Fibroblast of skin of abdomen (primary cell): Measurements from ENCODE around the gene ATP6AP2. TPM values are rescaled to one million over a fixed set of nuclear protein-coding genes. Genes with fewer than 3 reads are reported as not detected.
"Not testable (repeated sequence)": the region's sequence is repeated elsewhere in the genome, so short reads cannot be mapped to it uniquely, and the experiment has no call there.

Source experiments
- DNase-seq: peaks from one replicate; pipeline ENCODE4 v3.0.0-alpha.2; 2013
- polyA plus RNA-seq, 2 experiments: library from polyadenylated mRNA; unstranded; fragments of 120-200 nt; gene quantifications; one replicate each; pipeline ENCODE4 v1.2.1, GENCODE V29; 2013; ENCODE audit not compliant: insufficient read length in 2 of 2

Gene ATP6AP2
- 166 TPM for polyA plus RNA-seq (2013, experiment 1 of 2; ENCODE audit: insufficient read length)
- polyA plus RNA-seq (2013, experiment 2 of 2; ENCODE audit: insufficient read length), result 159 TPM

- DNase-seq, result peak; percentile 90
Measured at GRCh38 chrX:40580537-40581335, at the start of gene ATP6AP2. ATP6AP2 (plus strand) TSS chrX:40580970; CDS start chrX:40581066, 96 bp downstream.

DNA sequence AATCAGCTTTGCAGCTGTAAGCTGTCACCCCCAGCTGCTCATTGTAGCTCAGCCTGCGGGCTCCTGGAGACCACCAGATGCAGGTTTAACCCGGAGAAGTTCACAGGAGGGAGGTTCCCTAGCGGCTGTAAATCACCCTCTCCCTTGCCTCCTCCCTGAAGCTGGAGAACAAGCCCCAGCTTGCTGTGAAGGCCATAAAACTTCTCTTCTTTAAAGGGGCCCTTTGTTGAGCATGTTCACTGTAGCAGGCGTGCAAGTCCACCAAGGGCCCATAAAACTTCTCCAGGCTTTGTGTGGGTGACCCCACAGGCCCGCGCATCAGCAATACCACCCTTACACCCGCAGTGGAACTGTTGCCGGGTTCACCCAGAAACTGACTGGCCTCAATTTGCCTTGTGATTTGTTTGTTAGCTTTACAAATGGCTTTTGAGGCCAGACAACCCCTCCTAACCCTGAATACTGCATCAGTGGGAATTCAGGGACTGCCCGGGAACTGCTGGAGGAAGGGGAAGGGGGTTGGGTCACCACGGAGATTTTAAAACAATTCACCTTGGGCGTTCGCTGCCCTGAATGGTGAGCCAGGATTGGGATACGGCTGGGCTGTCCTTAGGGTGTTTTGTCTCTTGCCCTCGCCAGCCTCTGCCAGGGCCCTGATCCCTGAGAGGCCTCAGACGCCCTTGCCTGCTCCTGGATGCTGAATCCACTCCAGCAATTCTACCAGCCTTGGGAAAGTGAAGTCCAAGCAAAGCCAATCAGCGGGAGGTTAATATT lies 49.5 kb upstream of the ATP6AP2 start:
- no peak for DNase-seq

GRCh38 chrX:40537310-40537709 lies 43.5 kb upstream of the ATP6AP2 start:
- no peak for DNase-seq

GRCh38 chrX:40538406-40538805 lies 42.4 kb upstream of the ATP6AP2 start:
- no peak for DNase-seq

DNA sequence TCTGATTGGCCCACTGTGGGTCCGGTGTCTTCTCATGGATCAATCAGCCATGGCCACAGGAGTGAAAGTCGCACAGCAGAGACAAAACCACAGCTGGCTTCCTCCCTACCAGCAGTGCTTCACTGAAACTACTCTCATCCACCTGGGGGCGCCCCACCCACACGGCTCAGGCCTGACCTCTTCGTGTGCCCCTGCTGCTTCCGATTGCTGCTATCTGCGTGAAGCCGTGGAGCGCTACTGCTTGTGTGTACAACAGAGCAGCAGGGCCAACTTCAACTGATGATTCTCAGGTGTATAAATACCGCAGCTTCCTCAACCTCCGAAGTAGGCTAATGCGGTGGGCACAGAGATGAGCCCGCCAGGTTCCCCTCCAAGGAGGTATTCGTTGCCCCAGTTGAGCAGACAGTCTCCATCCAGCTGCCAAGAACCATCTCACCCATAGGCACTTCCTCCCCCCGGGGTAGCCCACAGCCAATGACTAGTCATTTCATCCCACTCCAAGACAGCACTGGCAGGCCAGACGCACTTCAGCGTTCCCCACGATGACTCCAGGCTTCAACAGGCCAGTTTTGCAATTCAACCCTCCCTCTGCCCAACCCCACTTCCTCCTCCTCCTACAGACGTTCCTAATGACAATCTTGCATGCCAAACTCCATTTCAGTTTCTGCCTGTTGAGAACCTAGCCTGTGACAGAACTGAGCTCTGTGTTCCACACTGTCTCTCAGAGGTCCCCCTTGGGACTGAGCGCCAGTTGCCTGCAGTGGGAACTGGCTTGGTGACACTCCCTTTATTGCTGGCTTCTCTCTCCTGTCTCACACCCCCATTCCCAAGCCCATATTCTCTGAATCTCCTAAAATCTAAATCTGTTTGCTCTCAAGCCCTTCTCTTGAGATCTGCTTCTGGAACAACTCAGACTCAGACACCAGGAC lies 41.3 kb upstream of the ATP6AP2 start:
- DNase-seq, result peak; percentile 73

- DNase-seq, result no peak
Measured at GRCh38 chrX:40542208-40542607, 38.6 kb upstream of the ATP6AP2 start.

DNA sequence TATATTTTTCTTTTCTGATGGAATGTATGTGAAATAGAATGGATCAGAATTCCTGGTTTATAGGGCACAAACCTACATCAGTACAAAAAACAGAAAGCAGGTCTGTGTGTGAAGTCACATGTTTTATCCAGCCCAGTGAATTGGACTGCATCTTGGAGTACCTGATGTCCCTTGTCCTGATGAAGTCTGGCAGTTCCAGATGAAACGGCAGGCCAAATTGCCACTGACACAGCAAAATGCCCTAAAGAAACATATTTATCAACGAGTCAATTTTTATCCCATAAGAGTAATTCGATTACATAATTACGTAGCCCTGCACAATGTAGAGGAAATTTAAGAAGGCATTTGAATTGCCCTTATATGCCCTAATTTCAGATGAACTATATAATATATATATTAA lies 37.8 kb upstream of the ATP6AP2 start:
- DNase-seq, result no peak

DNA sequence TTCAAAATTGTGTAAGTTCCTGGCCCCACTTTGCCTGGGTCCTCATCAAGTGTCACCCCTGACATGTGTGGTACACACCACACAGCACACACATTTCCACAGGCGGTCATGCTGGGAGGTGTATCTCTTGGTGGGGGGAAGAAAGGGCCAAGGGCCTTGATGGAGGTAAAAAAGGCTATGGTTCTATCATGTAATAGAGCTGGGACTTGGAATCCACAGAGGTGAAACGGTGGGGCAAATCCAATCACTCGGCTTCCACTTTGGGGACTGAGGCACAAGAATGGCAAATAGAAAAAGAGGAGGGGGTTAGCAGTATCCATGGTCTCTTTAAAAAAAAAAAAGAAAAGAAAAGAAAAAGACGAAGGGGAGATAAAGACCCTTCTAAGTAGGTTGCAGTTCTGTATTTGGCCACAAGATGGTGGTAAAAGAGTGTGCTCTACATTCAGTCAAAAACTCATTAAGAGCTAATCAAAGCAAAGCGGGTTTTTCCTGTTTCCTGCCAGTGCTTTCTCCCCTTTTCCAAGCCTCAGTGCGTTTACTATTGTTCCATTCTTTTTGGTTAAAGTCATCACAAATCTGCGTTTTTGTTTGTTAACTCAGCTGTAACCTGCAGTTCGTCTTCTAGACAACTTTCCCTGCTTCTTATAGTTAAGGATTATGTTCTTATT lies 37.0 kb upstream of the ATP6AP2 start:
- DNase-seq, result peak; percentile 57

DNA sequence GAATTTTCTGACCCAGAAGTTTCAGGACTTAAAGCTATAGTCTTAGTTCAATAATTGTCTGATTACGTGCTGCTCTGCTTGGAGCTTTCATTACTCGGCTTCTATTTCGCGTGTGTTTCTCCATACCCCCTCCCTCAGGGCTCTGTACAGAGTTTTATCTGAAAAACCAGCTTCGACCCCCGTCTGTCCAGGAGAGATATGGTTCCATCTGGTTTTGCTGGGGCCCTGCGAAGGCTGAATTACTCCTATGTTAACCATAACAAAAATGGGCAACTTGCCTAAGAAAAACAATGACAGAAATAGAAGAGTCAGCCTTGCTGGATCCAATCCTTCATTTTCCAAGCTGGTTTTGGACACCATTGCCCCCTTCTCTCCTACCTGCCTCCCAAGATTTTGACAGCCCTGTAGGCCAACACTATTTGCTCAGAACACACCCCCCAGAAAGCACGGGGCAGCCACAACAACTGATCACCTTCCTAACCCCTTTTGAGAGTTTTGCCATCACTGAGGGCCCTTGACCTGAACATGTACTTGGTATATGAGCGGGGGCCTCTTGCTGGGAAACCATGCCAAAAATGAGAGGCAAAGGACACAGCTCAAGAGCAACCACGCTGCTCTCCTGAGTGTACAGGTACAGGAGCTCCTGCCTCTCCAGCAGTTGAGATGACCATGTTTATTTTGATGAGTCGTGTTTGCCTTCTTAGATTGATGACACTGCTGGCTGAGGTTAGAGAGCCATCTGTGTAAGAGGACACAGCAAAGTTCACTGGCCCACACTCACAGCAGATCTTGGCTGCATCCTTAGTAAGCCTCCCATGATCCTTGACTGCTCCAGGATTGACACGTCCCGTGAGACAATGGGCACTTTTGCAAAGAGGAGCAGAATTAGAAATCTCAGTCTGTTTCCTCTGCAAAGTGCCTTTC lies 36.2 kb upstream of the ATP6AP2 start:
- DNase-seq, result no peak

DNA sequence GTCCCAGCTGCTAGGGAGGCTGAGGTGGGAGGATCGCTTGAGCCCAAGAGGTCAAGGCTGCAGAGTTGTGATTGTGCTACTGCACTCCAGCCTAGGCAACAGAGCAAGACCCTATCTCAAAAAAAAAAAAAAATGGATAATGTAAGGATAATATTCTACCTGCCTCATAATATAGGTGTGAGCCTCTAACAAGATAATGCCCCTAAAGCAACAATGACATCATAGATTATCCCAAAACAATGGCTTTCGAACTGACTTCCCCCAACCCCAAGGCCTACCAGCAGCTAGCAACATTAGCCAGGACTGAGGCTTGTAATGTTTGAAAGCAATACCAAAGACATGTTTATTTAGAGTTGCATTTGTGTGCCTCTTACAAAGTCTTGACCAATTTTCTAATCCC lies 33.9 kb upstream of the ATP6AP2 start:
- DNase-seq, result no peak

DNA sequence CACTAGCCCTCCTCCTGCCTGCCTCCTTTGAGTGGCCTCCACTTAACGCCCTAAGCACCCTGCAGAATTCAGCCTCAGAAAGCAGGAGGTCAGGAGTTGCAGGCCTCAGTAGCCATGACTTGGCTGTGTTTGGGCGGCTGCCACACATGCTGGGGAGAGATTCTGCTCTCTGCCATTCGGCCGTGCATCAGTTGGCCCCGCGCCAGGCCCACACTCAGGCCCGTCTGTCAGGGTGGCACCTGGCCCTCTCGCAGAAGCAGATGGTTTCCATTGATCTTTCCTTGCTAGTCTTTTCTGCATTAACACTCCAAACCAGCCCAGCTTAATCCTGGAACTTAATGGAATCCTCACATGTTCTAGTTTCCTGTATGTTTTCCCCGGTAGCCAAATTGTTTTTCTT lies 30.7 kb upstream of the ATP6AP2 start:
- no peak for DNase-seq

DNA sequence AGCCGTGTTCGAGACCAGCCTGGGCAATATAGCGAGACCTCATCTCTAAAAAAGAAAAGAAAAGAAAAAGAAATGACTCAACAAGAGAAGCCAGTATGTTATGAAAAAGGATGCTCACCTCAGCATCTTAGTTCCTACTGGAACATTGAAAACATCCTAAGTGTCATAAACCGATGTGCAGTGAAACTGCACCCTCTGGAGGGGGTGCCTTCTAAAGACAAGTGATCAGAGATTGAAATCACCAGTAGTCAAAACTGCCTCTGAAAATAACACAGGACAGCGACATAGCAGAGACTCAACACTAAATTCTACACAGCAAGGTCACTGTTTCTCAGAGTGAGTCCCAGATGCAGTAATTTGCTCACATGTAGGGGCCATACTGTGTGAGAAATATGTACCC lies 28.0 kb upstream of the ATP6AP2 start:
- peak; percentile 22 for DNase-seq

DNA sequence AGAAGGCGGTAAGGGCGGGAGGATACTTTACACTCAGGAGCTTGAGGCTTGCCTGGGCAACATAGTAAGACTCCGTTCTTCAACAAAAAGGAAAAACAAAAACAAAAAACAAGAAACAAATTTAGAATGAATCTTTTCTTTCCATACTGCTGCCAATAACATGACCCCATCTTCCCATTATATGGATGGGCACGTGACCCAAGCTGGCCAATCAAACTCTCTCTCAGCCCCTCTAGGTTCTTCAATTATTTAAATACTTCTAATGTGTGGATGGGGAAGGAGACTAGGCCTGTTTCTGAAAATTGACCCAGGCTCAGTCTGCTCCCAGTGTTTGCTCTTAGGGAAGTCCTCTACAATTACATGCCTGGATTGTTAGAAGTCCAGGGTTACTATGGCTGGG lies 22.2 kb upstream of the ATP6AP2 start:
- no peak for DNase-seq

DNA sequence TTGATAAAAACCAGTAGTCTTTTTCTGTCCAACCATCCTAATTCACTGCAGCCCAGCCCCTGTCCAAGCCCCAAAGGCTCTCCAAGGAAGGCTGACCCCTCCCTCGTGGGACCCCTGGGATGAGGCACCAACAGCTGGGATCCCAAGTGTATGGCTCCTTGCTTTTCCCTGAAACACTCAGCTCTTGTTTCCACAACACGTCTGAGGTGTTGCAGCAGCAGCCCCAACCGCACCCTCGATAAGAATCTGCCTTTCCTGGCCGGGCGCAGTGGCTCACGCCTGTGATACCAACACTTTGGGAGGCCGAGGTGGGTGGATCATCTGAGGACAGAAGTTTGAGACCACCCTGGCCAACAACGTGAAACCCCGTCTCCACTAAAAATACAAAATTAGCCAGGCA lies 17.0 kb upstream of the ATP6AP2 start:
- DNase-seq, result no peak

DNA sequence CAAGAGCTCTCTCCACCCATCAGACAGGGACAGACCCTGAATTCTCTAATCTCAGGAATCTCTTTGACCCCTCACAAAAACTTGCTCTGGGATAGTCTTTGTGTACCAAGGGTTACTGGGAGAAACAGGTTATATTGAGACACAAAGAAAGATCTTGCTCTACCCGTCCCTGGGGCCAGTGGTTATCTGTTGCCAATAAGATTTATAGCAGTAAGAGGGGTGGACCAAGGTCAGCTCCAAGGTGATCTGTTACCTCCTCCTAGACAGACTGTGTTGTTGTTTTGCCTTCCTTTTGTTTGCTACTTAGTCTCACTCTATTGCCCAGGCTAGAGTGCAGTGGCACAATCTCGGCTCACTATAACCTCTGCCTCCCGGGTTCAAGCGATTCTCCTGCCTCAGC lies 16.3 kb upstream of the ATP6AP2 start:
- no peak for DNase-seq

- no peak for DNase-seq
Measured at GRCh38 chrX:40570346-40571093, 10.2 kb upstream of the ATP6AP2 start.

- DNase-seq, result not testable (repeated sequence)
Measured at GRCh38 chrX:40571164-40571563, 9.6 kb upstream of the ATP6AP2 start.

DNA sequence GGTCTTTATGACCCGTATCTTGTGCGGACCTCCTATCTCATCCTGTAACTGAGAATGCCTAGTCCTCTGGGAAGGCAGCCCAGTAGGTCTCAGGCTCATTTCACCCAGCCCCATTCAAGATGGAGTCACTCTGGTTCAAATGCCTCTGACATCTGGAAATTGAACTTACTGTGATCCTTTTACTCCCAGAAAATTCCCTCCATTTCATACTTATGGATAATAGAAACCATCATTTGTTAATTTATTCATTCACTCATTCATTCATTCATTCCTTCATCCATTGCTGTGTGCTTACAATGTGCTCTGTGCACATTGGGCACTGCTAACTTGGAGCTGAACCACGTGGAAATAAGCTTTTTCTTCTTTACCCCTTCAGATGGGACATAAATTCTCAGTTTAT lies 9.2 kb upstream of the ATP6AP2 start:
- DNase-seq, result no peak

GRCh38 chrX:40573763-40574162 lies 7.0 kb upstream of the ATP6AP2 start:
- DNase-seq, result no peak

DNA sequence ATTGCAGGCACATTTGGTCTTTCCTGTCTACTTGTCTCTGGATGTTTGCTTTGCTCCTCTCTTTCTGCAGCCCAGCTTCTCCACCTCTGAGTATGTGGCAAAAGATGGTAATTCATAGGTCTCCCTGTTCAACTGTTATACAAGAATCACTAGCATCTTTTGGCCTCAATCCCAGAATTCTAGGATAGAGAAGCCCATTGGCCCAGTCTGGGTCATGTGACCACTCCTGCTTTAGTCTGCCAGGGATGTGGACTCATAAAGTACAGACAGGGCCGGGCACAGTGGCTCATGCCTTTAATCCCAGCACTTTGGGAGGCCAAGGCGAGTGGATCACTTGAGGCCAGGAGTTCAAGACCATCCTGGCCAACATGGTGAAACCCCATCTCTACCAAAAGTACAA lies 5.4 kb upstream of the ATP6AP2 start:
- peak; percentile 51 for DNase-seq
